T-helper 1 cell treated with Interleukin-12 subunit alpha and Interleukin-12 subunit beta and Interleukin-4 antibody, amounts not matched to agents 30 μg/mL and 1 μg/mL, for 36 hours (primary cell): ENCODE data around the gene TSPAN9.

Experiments used
- H3K27ac Mint-ChIP-seq: one replicate; pipeline ENCODE4 v1.8.0; 2021; ENCODE audit warnings: mild to moderate bottlenecking, mixed read lengths
- H3K27me3 Mint-ChIP-seq: one replicate; pipeline ENCODE4 v1.8.0; 2021; ENCODE audit warnings: low read depth, mixed read lengths
- H3K36me3 Mint-ChIP-seq: one replicate; pipeline ENCODE4 v1.8.0; 2021; ENCODE audit warnings: low read depth, mixed read lengths
- H3K4me1 Mint-ChIP-seq: one replicate; pipeline ENCODE4 v1.8.0; 2021; ENCODE audit warnings: low read depth, mixed read lengths
- H3K4me3 Mint-ChIP-seq: one replicate; pipeline ENCODE4 v1.8.0; 2021; ENCODE audit warnings: mild to moderate bottlenecking, moderate library complexity, mixed read lengths
- H3K9me3 Mint-ChIP-seq: one replicate; pipeline ENCODE4 v1.8.0; 2021; ENCODE audit warnings: mixed read lengths

TSPAN9 gene

DNA sequence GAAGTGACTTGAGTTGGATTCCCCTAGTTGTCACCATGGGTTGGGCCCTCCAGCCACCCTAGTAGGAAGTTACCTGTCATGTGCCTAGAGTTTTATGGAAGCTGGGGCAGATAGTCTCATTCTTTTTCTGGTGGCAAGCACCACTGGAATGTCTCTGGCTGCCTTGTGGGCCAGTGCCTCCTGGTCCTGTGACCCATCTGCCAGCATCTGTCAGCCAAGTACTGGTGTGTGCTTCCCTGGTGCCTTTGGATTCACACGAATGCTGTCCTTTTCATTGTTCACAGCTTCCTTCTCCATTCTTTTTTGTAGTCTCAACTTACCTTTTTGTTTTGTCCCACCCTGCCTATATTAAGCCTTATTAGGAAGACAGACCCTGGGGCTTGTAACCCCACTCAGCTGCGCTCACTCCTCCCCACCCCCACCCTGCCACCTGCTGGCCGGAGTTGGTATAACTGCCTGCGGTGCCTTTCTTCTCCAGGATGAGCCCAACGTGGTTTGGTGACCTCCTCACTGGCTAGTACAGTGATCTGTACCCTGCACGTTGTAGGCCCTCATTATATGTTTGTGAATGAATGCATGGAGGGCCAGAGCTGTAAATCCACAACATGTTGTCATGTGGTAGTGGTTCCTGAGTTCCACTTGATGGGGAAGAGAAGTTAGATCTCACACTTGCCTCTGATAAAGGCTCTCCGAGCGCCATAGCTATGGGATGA is 125.7 kb downstream of the TSPAN9 start:
- Mint-ChIP-seq H3K4me1 (peaks cover 5% of the 10 kb centered on the region), H3K4me3 (no peak overlapping the region), H3K9me3 (no peaks in the 10 kb centered on the region), H3K27me3 (peaks cover 45% of the 10 kb centered on the region), H3K27ac (no peak overlapping the region), H3K36me3 (peaks cover 2% of the 10 kb centered on the region)

DNA sequence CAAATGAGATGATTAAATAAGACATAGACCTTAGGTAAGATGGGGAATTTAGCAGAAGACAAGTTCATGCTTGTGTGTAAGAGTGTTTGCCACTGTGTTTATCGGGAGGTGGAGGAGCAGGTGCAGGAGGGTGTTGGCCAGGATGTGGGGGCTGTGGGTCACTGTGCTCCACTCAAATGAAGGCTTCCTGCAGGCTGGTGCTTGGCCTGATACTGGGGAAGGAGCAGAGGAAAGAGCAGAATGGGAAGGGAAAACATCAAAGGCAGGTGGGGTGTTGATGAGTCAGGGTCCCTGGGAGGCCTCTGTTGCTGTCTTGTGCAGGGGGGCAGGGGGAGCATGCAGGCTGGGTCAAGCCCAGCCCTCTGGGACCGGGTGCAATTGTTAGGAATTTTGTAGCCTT is 126.5 kb downstream of the TSPAN9 start:
- no peak overlapping the region for H3K4me3 Mint-ChIP-seq
- H3K9me3 Mint-ChIP-seq: no peaks in the 10 kb centered on the region
- no peak overlapping the region for H3K27ac Mint-ChIP-seq
- H3K4me1 Mint-ChIP-seq: peaks cover 5% of the 10 kb centered on the region
- H3K27me3 Mint-ChIP-seq: peaks cover 45% of the 10 kb centered on the region
- H3K36me3 Mint-ChIP-seq: peaks cover 2% of the 10 kb centered on the region

DNA sequence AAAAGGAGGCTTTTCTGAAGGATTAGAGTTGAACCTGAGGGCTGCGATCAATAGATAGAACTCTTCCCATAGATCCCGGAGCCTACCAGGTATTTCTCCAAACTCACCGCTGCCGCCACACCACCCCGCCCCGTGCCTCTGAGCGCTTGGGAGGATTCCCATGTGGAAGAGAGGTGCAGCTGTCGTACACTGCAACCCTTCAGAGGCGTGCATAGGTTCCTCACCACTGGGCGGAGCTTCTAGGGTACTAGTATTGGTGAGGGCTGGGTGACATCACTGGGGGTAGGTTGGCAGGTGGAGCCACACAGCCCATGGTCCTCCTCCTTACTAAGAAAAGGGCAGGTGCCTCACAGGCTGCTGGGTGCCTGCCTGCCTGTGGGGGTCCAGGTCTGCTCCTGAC is 127.0 kb downstream of the TSPAN9 start:
- peaks cover 2% of the 10 kb centered on the region for H3K36me3 Mint-ChIP-seq
- no peaks in the 10 kb centered on the region for H3K9me3 Mint-ChIP-seq
- peaks cover 5% of the 10 kb centered on the region for H3K4me1 Mint-ChIP-seq
- H3K27me3 Mint-ChIP-seq: peaks cover 41% of the 10 kb centered on the region
- no peak overlapping the region for H3K4me3 Mint-ChIP-seq
- no peak overlapping the region for H3K27ac Mint-ChIP-seq

DNA sequence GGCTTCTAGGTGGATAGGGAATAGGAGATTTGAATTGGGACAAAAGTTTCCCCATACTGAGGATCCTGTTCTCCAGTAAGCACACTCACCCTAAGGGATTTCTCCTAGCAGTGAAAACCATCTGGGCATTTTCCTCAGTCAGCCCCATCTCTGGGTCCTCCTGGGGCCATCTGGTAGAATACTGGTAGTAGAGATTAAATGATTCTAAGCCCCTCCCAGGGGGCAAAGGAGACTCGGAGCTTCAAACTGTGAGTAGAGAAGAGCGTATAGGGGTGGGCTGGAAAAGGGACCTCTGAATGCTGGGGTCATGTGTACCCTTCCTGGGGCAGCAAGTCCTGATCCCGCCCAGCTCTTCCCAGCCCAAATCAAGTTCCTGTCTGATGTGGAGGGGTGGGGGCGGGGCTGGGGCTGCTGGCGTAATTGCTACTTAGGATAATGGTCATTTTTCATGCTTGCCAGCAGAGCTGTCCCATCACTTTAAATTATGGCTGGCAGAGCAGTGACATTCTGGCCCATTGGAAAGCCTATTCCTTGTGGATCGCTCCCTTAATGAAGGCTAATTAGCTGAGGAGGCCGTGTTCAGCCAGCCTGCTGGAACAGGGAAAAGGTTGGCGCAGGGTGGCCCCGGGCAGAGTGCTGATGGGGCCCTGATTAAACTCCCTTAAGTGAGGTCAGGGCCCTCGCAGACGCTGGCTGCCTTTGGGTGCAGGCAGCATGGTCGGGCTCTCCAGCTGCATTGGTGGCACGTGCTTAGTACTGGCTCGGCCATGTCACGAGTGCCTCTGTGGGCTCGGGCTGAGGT is 127.8 kb downstream of the TSPAN9 start:
- H3K27me3 Mint-ChIP-seq: peaks cover 35% of the 10 kb centered on the region
- no peaks in the 10 kb centered on the region for H3K9me3 Mint-ChIP-seq
- H3K4me3 Mint-ChIP-seq: no peak overlapping the region
- no peak overlapping the region for H3K27ac Mint-ChIP-seq
- H3K36me3 Mint-ChIP-seq: peaks cover 2% of the 10 kb centered on the region
- peaks cover 4% of the 10 kb centered on the region for H3K4me1 Mint-ChIP-seq

DNA sequence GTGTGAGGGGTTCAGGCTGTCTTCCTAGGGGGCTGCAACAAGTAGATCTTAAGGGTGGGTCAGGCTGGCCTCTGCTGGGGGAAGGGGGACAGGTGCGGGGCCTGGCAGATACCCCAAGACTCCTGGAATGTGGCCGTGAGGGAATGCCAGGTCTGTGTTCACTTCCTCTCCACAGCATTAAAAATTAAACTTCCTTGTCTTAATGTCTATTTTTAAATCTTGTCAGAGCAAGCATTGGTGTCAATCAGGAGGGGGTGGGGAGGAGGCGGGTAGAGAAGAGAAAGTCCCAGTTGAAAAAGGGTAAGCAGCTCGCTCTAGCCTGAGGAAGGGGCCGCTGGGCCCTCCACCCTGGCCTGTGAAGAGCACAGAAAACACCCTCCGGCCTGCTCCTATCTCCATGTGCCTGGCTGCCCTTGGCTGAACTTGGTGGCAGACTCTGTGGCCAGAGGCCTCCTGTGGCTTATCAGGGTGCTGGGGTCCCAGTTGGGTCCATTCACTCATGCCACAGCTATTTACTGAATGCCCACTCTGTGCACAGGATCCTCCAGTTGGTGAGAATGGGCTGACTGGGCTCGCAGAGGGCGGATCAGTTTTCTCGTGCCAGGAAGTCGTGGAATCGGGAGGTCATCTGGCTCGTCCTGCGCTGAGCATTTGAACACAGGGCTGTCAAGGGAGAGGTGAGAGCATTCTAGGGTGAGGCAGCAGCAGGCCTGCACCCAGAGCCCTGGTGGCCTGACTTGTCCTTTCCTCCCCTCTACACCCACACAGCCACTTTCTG is 128.8 kb downstream of the TSPAN9 start:
- Mint-ChIP-seq H3K4me1 (peaks cover 3% of the 10 kb centered on the region), H3K27me3 (peaks cover 33% of the 10 kb centered on the region), H3K36me3 (no peaks in the 10 kb centered on the region), H3K27ac (no peak overlapping the region), H3K4me3 (no peak overlapping the region), H3K9me3 (no peaks in the 10 kb centered on the region)

DNA sequence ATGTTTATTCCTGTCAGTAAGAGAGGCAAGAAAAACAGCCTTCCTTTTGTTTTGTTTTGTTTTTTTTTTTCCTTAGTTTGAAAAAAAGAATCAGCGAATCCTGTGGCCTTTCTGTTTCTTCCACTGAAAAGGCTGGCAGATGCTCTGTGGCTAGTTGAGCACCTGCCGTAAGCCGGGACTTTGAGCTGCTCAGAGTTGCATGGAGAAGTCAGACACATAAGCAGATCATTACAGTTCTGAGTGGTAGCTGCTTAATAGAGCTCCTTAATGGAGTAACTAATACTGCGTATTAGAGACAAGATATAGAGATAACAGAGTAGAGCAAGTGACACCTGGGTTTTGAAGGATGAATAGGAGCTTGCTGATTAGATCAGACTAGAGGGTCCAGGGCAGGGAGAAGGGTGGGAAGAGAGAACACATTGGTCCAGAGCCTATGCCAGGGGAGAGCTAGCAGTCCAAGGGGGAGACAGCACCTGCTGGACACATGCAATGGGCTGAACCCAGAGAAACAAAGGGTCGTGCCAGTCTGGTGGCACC is 129.4 kb downstream of the TSPAN9 start:
- no peaks in the 10 kb centered on the region for H3K4me1 Mint-ChIP-seq
- H3K27me3 Mint-ChIP-seq: peaks cover 26% of the 10 kb centered on the region
- H3K9me3 Mint-ChIP-seq: no peaks in the 10 kb centered on the region
- no peak overlapping the region for H3K4me3 Mint-ChIP-seq
- H3K36me3 Mint-ChIP-seq: no peaks in the 10 kb centered on the region
- no peak overlapping the region for H3K27ac Mint-ChIP-seq

DNA sequence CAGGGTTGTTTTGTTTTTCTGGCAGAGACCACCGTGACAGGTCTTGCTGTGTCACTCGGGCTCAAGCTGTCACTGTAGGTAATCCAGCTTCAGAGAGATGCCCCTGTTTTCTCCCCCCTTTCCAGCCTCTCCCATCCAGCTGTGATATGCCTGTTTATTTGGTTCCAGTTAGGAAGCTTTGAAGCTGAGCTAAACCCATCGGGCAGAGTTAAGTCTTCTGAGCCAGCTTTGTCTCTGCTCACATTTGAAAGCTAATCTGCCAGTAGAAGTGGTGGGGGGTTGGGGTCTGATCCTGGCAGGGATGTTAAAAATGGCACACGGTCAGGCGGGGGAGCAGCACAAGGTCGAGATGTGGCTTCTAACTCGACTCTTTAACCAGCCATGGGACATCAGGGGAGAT is 130.0 kb downstream of the TSPAN9 start:
- no peak overlapping the region for H3K27ac Mint-ChIP-seq
- no peaks in the 10 kb centered on the region for H3K9me3 Mint-ChIP-seq
- H3K4me1 Mint-ChIP-seq: no peaks in the 10 kb centered on the region
- H3K4me3 Mint-ChIP-seq: no peak overlapping the region
- H3K27me3 Mint-ChIP-seq: peaks cover 20% of the 10 kb centered on the region
- H3K36me3 Mint-ChIP-seq: no peaks in the 10 kb centered on the region

DNA sequence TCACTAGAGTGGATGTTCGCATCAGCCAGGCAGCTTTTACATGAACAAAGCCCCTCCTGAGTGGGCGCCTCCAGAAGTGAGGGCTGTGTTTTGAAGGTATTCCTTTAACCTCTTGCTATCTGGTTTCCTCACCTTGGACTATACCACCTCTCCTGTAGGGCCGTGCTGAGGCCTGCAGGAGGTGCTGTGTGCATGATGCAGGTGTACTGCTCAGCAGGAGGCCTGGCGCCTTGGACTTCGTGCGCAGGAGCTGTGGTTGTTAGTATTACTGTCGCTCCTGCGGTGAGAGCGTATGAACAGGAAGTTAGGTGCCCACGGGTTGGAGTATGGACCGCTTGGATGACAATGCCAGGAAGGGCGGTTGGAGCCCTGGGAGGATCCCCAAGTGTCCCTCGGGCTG is 130.7 kb downstream of the TSPAN9 start:
- Mint-ChIP-seq H3K27me3 (peaks cover 13% of the 10 kb centered on the region), H3K9me3 (no peaks in the 10 kb centered on the region), H3K36me3 (no peaks in the 10 kb centered on the region), H3K4me1 (no peaks in the 10 kb centered on the region), H3K27ac (no peak overlapping the region), H3K4me3 (no peak overlapping the region)

DNA sequence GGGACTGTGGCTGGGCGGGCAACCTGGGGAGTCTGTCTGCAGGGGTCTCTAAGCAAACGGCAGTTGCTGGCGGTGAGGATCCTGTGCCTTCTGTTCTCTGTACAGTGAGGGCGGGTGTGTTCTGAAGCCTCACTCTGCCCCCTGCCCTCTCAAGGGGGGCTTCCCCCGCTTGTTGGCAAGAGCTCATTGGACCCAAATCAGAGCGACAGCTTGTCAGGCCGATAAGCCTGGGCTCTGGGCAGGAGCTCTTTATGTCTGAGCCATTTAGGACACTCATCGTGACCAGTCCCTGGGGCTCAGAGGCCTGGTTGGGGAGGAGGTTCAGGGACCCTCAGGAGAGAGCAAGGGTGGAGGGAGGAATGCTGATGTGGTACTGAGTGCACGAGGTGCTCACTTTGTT is 136.0 kb downstream of the TSPAN9 start:
- Mint-ChIP-seq H3K9me3 (no peaks in the 10 kb centered on the region), H3K4me3 (no peak overlapping the region), H3K4me1 (no peaks in the 10 kb centered on the region), H3K27me3 (no peaks in the 10 kb centered on the region), H3K36me3 (no peaks in the 10 kb centered on the region), H3K27ac (no peak overlapping the region)

DNA sequence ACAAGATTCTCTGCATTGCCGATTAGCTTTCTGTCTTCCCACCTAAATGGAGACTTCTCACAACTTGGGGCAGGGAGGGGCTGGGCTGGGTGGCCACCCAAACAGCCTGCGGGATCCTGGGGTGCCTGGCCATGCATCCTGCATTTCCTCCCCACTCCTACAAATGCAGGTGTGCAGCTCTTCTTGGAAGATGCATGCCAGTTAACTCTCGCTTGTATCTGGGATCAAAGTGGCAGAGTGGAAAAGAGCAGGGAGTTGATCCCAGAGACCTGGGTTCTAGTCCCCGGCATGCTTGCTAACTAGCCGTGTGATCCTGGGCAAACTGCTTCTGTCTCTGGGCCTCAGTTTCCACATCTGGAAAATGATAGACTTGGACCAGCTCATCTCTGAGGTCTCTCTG is 136.6 kb downstream of the TSPAN9 start:
- H3K27ac Mint-ChIP-seq: no peak overlapping the region
- H3K4me1 Mint-ChIP-seq: no peaks in the 10 kb centered on the region
- no peak overlapping the region for H3K4me3 Mint-ChIP-seq
- no peaks in the 10 kb centered on the region for H3K36me3 Mint-ChIP-seq
- H3K27me3 Mint-ChIP-seq: no peaks in the 10 kb centered on the region
- no peaks in the 10 kb centered on the region for H3K9me3 Mint-ChIP-seq

DNA sequence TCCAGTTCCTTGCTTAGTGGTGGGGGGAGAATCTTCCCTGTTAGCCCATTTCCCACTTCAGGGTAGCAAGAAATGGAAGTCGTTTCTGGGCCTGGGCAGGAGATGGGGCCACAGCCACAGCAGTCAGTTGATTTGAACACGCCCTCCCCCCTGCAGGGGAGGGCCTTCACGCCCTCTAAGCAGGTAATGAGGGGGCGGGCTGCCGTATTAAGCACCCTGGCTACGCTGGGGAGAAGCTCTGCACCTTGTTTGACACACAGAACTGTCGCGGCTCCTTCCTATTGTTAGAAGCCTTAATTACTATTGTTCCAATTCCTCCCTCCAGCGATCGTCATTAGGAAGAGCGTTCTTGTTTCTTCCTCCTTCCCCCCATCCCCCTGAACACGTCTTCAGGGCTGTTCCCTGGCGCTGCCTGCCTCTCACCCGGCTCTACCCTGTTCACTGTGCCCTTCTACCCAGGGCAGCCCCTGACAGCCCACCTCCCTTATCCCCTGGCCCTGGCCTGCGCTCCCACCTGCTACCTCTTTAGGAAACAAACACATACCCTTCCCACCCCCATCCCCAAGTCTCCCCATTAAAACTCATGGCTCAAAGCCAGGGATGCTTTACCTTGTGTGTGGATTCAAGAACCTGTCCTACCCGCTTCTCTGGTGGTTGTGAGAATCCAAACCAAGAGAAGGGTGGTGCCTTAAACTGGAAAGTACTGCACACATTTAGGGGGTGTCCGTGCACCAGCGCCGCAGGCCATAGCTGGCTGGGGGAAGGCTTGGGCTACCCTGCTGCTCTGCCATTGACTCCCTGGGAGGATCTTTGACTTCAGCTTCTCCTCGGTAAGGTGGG is 137.6 kb downstream of the TSPAN9 start:
- Mint-ChIP-seq H3K27me3 (no peaks in the 10 kb centered on the region), H3K9me3 (no peaks in the 10 kb centered on the region), H3K36me3 (no peaks in the 10 kb centered on the region), H3K4me3 (no peak overlapping the region), H3K27ac (no peak overlapping the region), H3K4me1 (no peaks in the 10 kb centered on the region)

DNA sequence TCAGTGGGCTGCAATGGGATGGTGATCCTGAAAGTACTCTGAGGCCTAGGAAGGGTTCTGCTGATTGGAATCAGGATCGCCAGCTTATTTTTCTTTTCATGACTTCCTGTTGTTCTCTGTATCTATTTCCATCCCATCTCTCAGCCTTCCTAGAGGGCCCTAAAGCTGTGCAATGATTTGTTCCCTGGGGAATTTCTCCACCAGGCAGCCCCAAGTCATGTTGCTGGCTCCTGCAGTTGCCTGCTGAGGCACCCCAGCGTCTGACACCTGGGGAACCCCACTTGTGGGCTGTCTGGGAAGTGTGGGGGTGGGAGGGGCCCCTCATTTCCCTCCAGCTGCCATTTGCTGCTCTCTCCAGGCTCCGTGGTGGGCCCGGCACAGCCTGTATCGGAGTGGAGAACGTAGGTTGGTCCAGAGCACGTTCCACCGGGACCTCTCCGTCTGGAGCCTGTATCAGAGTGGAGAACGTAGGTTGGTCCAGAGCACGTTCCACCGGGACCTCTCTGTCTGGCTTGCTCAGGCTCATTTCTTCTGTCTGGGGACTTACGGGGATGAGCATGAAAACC is 138.3 kb downstream of the TSPAN9 start:
- H3K4me3 Mint-ChIP-seq: no peak overlapping the region
- no peak overlapping the region for H3K27ac Mint-ChIP-seq
- no peaks in the 10 kb centered on the region for H3K4me1 Mint-ChIP-seq
- no peaks in the 10 kb centered on the region for H3K9me3 Mint-ChIP-seq
- no peaks in the 10 kb centered on the region for H3K36me3 Mint-ChIP-seq
- H3K27me3 Mint-ChIP-seq: no peaks in the 10 kb centered on the region

DNA sequence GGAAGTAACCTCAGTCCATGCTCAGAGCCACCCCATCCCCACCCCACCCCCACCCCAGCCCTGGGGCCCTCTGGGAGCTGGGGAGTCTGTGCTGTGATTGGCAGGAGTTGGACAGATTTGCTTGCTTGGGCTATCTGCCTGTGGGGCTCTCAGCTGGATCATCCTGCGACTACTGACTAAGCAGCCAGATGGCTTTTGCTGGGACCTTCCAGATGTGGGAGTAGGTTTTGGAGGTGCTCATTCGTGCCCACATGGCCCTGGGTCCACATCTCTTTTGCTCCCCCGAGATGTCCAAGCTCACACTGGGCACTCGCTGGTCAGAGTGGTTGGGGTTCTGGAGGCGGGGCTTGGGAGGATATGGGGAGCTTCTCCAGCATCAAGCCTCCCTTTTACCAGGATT is 138.9 kb downstream of the TSPAN9 start:
- Mint-ChIP-seq H3K4me3 (no peak overlapping the region), H3K36me3 (no peaks in the 10 kb centered on the region), H3K27ac (no peak overlapping the region), H3K9me3 (no peaks in the 10 kb centered on the region), H3K4me1 (no peaks in the 10 kb centered on the region), H3K27me3 (no peaks in the 10 kb centered on the region)
